CD8-positive, alpha-beta memory T cell (primary cell): ENCODE measurements around the gene SCG5. TPM values are rescaled to one million over a fixed set of nuclear protein-coding genes. Genes with fewer than 3 reads are reported as not detected.

ENCODE experiments used
- CTCF ChIA-PET: fragments of 350-600 bp; sonication (Branson Sonifier 250); formaldehyde crosslinking; loops from one replicate; lab custom pipeline; 2021; ENCODE audit warnings: antibody characterized with exemption; lab: Charles Lee
- POLR2A ChIA-PET: fragments of 350-600 bp; sonication (Branson Sonifier 250); formaldehyde crosslinking; loops from one replicate; lab custom pipeline; 2021; ENCODE audit warnings: antibody characterized with exemption; lab: Charles Lee
- DNase-seq, 5 donors: peaks; one replicate each; pipeline versions ENCODE4 v3.0.0 to v3.0.0-alpha.2; 2020 to 2022; ENCODE audit warnings: mixed read lengths in 1 of 5
- H3K27ac ChIP-seq: one replicate; pipeline ENCODE4 v1.7.0; 2013; ENCODE audit warnings: low read depth, mild to moderate bottlenecking, low read length, moderate library complexity
- H3K27me3 ChIP-seq: 2 replicates; pipeline ENCODE4 v1.7.0; 2013; ENCODE audit warnings: low read length, mild to moderate bottlenecking; ENCODE audit not compliant: insufficient read depth, poor library complexity, severe bottlenecking
- H3K36me3 ChIP-seq: 2 replicates; pipeline ENCODE4 v1.7.0; 2013; ENCODE audit warnings: mild to moderate bottlenecking, low read length, moderate library complexity; ENCODE audit not compliant: insufficient read depth
- H3K4me1 ChIP-seq: 2 replicates; pipeline ENCODE4 v1.7.0; 2013; ENCODE audit warnings: mild to moderate bottlenecking, low read length, moderate library complexity; ENCODE audit not compliant: insufficient read depth
- H3K4me3 ChIP-seq: 2 replicates; pipeline ENCODE4 v1.7.0; 2013; ENCODE audit warnings: mild to moderate bottlenecking, low read length
- H3K9me3 ChIP-seq: 2 replicates; pipeline ENCODE4 v1.7.0; 2013; ENCODE audit warnings: mild to moderate bottlenecking, low read length
- H3K27ac Mint-ChIP-seq, 8 donors: one replicate each; pipeline ENCODE4 v1.8.0; 2020 to 2021; ENCODE audit warnings: mixed read lengths in 8 of 8, mild to moderate bottlenecking in 6 of 8, inconsistent platforms in 3 of 8, moderate library complexity in 3 of 8
- H3K27me3 Mint-ChIP-seq, 2 donors: one replicate each; pipeline ENCODE4 v1.8.0; 2020 to 2021; ENCODE audit warnings: mixed read lengths in 2 of 2, mild to moderate bottlenecking in 1 of 2, moderate library complexity in 1 of 2
- H3K36me3 Mint-ChIP-seq, 3 donors: one replicate each; pipeline ENCODE4 v1.8.0; 2020 to 2021; ENCODE audit warnings: mixed read lengths in 3 of 3, inconsistent platforms in 1 of 3, mild to moderate bottlenecking in 1 of 3
- H3K4me1 Mint-ChIP-seq, 3 donors: one replicate each; pipeline ENCODE4 v1.8.0; 2020 to 2021; ENCODE audit warnings: mixed read lengths in 3 of 3, inconsistent platforms in 1 of 3, mild to moderate bottlenecking in 1 of 3
- H3K4me3 Mint-ChIP-seq, 7 donors: one replicate each; pipeline ENCODE4 v1.8.0; 2020 to 2021; ENCODE audit warnings: mixed read lengths in 7 of 7, mild to moderate bottlenecking in 6 of 7, moderate library complexity in 4 of 7, inconsistent platforms in 2 of 7
- H3K9me3 Mint-ChIP-seq, 5 donors: one replicate each; pipeline ENCODE4 v1.8.0; 2020 to 2022; ENCODE audit warnings: mixed read lengths in 5 of 5, mild to moderate bottlenecking in 3 of 5, moderate library complexity in 2 of 5, inconsistent platforms in 1 of 5
- polyA plus RNA-seq: library from polyadenylated mRNA; unstranded; fragments of 300-500 nt; fragmentation: Illumina TruSeq; gene quantifications from one replicate; pipeline ENCODE4 v1.2.3, GENCODE V29; 2021
- total RNA-seq, 2 experiments: library from RNA; stranded (reverse); gene quantifications; one replicate each; pipeline ENCODE4 v1.2.3, GENCODE V29; 2021

SCG5 gene
- total and polyA plus RNA-seq, 3 experiments from 2014 or later, result 0.24 to 0.28 TPM; not detected in 1

DNA sequence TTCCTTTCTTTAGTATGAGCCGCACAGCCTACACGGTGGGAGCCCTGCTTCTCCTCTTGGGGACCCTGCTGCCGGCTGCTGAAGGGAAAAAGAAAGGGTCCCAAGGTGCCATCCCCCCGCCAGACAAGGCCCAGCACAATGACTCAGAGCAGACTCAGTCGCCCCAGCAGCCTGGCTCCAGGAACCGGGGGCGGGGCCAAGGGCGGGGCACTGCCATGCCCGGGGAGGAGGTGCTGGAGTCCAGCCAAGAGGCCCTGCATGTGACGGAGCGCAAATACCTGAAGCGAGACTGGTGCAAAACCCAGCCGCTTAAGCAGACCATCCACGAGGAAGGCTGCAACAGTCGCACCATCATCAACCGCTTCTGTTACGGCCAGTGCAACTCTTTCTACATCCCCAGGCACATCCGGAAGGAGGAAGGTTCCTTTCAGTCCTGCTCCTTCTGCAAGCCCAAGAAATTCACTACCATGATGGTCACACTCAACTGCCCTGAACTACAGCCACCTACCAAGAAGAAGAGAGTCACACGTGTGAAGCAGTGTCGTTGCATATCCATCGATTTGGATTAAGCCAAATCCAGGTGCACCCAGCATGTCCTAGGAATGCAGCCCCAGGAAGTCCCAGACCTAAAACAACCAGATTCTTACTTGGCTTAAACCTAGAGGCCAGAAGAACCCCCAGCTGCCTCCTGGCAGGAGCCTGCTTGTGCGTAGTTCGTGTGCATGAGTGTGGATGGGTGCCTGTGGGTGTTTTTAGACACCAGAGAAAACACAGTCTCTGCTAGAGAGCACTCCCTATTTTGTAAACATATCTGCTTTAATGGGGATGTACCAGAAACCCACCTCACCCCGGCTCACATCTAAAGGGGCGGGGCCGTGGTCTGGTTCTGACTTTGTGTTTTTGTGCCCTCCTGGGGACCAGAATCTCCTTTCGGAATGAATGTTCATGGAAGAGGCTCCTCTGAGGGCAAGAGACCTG lies 89.5 kb downstream of the SCG5 start:
- POLR2A ChIA-PET, result no interaction called here
- H3K9me3 ChIP-seq, result no peaks in the 10 kb centered on the region
- H3K4me3 ChIP-seq, result no peak overlapping the region
- CTCF ChIA-PET, result no interaction called here
- H3K27ac ChIP-seq, result no peak overlapping the region
- no peaks in the 10 kb centered on the region for H3K36me3 ChIP-seq
- no peaks in the 10 kb centered on the region for H3K36me3 Mint-ChIP-seq
- no peak for DNase-seq
- peaks cover 14 to 37% of the 10 kb centered on the region in 2 donors for H3K27me3 Mint-ChIP-seq
- H3K27me3 ChIP-seq, result no peaks in the 10 kb centered on the region
- no peak overlapping the region for H3K4me3 Mint-ChIP-seq
- H3K4me1 ChIP-seq, result no peaks in the 10 kb centered on the region
- H3K27ac Mint-ChIP-seq, result no peak overlapping the region
- H3K4me1 Mint-ChIP-seq, result no peaks in the 10 kb centered on the region
- peaks cover 0 to 9% (median 2%) of the 10 kb centered on the region in 5 donors for H3K9me3 Mint-ChIP-seq

DNA sequence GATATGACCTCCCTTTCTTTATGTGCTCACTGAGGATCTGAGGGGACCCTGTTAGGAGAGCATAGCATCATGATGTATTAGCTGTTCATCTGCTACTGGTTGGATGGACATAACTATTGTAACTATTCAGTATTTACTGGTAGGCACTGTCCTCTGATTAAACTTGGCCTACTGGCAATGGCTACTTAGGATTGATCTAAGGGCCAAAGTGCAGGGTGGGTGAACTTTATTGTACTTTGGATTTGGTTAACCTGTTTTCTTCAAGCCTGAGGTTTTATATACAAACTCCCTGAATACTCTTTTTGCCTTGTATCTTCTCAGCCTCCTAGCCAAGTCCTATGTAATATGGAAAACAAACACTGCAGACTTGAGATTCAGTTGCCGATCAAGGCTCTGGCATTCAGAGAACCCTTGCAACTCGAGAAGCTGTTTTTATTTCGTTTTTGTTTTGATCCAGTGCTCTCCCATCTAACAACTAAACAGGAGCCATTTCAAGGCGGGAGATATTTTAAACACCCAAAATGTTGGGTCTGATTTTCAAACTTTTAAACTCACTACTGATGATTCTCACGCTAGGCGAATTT lies 91.2 kb downstream of the SCG5 start:
- H3K9me3 Mint-ChIP-seq, result peaks cover 0 to 6% (median 2%) of the 10 kb centered on the region in 5 donors
- no peaks in the 10 kb centered on the region for H3K4me1 Mint-ChIP-seq
- H3K27me3 Mint-ChIP-seq, result peaks cover 10 to 32% of the 10 kb centered on the region in 2 donors

DNA sequence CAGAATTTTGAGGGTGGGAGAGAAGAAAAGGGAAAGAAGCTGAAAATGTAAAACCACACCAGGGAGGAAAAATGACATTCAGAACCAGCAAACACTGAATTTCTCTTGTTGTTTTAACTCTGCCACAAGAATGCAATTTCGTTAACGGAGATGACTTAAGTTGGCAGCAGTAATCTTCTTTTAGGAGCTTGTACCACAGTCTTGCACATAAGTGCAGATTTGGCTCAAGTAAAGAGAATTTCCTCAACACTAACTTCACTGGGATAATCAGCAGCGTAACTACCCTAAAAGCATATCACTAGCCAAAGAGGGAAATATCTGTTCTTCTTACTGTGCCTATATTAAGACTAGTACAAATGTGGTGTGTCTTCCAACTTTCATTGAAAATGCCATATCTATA lies 91.8 kb downstream of the SCG5 start:
- no peaks in the 10 kb centered on the region for H3K36me3 Mint-ChIP-seq
- no peak overlapping the region for H3K4me3 ChIP-seq
- H3K27ac Mint-ChIP-seq, result no peak overlapping the region
- no peaks in the 10 kb centered on the region for H3K4me1 ChIP-seq
- H3K4me1 Mint-ChIP-seq, result no peaks in the 10 kb centered on the region
- H3K27ac ChIP-seq, result no peak overlapping the region
- no peak overlapping the region for H3K4me3 Mint-ChIP-seq
- H3K9me3 ChIP-seq, result no peaks in the 10 kb centered on the region
- H3K27me3 Mint-ChIP-seq, result peaks cover 10 to 32% of the 10 kb centered on the region in 2 donors
- no peak for DNase-seq
- H3K9me3 Mint-ChIP-seq, result peaks cover 0 to 6% (median 2%) of the 10 kb centered on the region in 5 donors
- H3K27me3 ChIP-seq, result no peaks in the 10 kb centered on the region
- no peaks in the 10 kb centered on the region for H3K36me3 ChIP-seq
- ChIA-PET CTCF (no interaction called here), POLR2A (no interaction called here)

More for the DNA sequence above, 91.2 kb downstream of the SCG5 start:
- Histone ChIP-seq H3K4me1 (no peaks in the 10 kb centered on the region), H3K27ac (no peak overlapping the region), H3K9me3 (no peaks in the 10 kb centered on the region), H3K36me3 (no peaks in the 10 kb centered on the region), H3K27me3 (no peaks in the 10 kb centered on the region), H3K4me3 (no peak overlapping the region)
- DNase-seq, result no peak
- Mint-ChIP-seq H3K4me3 (no peak overlapping the region), H3K27ac (no peak overlapping the region), H3K36me3 (no peaks in the 10 kb centered on the region)
- ChIA-PET CTCF (no interaction called here), POLR2A (no interaction called here)

DNA sequence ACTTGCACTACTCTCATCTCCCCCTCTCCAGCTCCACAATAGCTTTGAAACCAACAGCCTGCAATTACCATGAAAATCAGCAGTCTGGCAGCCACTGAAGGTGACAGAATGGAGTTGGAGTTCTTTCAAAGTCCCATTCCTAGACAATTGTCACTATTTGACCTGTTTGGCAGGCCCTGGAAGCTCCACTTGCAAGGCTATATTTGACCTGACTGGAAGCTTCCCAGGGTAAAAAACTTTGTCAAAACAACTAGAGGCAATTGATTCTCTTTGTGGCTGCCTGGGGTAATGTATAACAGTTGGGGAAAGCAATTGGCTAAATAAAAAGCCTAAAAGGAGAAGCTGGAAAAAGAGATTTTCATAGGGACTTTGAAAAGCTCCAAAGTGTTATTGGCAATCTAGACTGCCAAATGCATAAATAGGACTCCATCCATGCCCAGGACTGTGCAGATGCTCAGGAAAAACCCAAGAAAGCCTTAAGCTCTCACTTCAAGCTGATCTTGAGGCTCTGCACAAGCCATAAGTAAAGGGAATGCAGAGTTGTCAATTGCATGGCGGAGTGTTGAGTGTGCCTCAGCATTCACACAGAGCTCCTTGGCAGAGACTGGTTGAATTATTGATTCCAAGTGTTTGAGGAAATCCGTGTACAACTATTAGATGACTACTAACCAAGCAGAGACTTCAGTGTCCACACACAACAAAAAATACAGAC lies 94.6 kb downstream of the SCG5 start:
- H3K27ac ChIP-seq, result no peak overlapping the region
- H3K36me3 Mint-ChIP-seq, result no peaks in the 10 kb centered on the region
- H3K4me3 Mint-ChIP-seq, result no peak overlapping the region
- H3K27ac Mint-ChIP-seq, result no peak overlapping the region
- H3K4me1 ChIP-seq, result no peaks in the 10 kb centered on the region
- POLR2A ChIA-PET, result no interaction called here
- no peaks in the 10 kb centered on the region for H3K27me3 ChIP-seq
- peaks cover 0 to 14% of the 10 kb centered on the region in 2 donors for H3K27me3 Mint-ChIP-seq
- H3K9me3 ChIP-seq, result no peaks in the 10 kb centered on the region
- no peaks in the 10 kb centered on the region for H3K4me1 Mint-ChIP-seq
- H3K9me3 Mint-ChIP-seq, result peaks cover 0 to 17% (median 2%) of the 10 kb centered on the region in 5 donors
- CTCF ChIA-PET, result interaction anchor here (0.7 to 1.4 kb wide), 2 partner anchors 12 to 200 kb away, joined by 3 read pairs; no protein-coding TSS in a partner anchor
- H3K36me3 ChIP-seq, result no peaks in the 10 kb centered on the region
- no peak overlapping the region for H3K4me3 ChIP-seq
- DNase-seq, result no peak

DNA sequence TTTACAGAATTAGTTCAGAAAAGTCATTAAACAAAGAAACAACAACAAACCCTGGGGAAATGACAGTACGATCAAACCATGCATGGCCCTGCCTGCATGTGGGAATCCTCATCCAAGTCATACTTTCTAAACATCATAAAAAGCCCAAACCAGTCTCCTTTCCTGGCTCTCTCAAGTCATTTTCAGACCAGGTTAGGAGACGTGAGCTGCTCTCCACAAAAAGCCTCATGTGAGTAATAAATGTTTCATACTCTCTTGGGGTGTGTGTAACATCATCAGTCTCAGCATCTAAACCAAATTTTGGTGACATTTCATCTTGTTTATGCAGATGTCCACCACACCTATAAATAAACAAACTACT lies 95.2 kb downstream of the SCG5 start:
- H3K4me3 Mint-ChIP-seq, result no peak overlapping the region
- Histone ChIP-seq H3K4me1 (no peaks in the 10 kb centered on the region), H3K36me3 (no peaks in the 10 kb centered on the region), H3K27me3 (no peaks in the 10 kb centered on the region), H3K27ac (no peak overlapping the region), H3K4me3 (no peak overlapping the region), H3K9me3 (no peaks in the 10 kb centered on the region)
- H3K9me3 Mint-ChIP-seq, result peaks cover 0 to 17% (median 2%) of the 10 kb centered on the region in 5 donors
- H3K27me3 Mint-ChIP-seq, result peaks cover 0 to 14% of the 10 kb centered on the region in 2 donors
- no peak for DNase-seq
- ChIA-PET CTCF (interaction anchor here (1.4 kb wide), 1 partner anchor 12 kb away, joined by 3 read pairs; no protein-coding TSS in a partner anchor), POLR2A (no interaction called here)
- H3K36me3 Mint-ChIP-seq, result no peaks in the 10 kb centered on the region
- no peaks in the 10 kb centered on the region for H3K4me1 Mint-ChIP-seq
- H3K27ac Mint-ChIP-seq, result no peak overlapping the region

DNA sequence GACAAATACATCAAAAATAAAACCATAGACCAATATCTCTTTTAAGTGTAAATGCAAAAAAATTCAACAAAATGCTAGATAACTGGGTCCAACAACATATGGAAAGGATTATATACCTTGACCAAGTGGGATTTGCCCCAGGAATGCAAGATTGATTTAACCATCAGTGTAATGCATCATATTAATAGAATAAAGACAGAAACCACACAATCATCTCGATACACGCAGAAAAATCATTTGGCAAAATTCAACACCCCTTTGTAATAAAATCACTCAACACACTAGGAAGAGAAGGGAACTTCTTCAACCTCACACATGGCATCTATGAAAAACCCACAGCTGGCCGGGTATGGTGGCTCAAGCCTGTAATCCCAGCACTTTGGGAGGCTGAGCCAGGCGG lies 95.8 kb downstream of the SCG5 start:
- CTCF ChIA-PET, result no interaction called here

DNA sequence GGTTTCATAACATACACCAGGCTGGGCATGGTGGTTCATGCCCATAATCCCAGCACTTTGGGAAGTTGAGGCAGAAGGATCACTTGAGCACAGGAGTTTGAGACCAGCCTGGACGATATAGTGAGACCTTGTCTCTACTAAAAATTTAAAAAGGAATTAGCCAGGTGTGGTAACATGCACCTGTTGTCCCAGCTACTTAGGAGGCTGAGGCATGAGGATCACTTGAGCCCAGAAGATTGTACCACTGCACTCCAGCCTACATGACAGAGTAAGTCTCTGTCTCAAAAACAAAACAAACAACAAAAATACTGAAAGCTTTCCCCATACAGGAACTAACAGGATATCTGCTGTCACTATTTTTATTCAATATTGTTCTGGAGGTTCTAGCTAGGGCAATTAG lies 97.2 kb downstream of the SCG5 start:
- Mint-ChIP-seq H3K4me1 (no peaks in the 10 kb centered on the region), H3K27me3 (peaks cover 1 to 18% of the 10 kb centered on the region in 2 donors), H3K36me3 (no peaks in the 10 kb centered on the region), H3K27ac (no peak overlapping the region), H3K4me3 (no peak overlapping the region), H3K9me3 (peaks cover 0 to 17% (median 2%) of the 10 kb centered on the region in 5 donors)
- H3K4me1 ChIP-seq, result no peaks in the 10 kb centered on the region
- H3K4me3 ChIP-seq, result no peak overlapping the region
- H3K36me3 ChIP-seq, result no peaks in the 10 kb centered on the region
- H3K27ac ChIP-seq, result no peak overlapping the region
- no peak for DNase-seq
- H3K9me3 ChIP-seq, result no peaks in the 10 kb centered on the region
- CTCF ChIA-PET, result no interaction called here
- POLR2A ChIA-PET, result no interaction called here
- no peaks in the 10 kb centered on the region for H3K27me3 ChIP-seq

More for the DNA sequence above, 95.8 kb downstream of the SCG5 start:
- Histone ChIP-seq H3K4me1 (no peaks in the 10 kb centered on the region), H3K27me3 (no peaks in the 10 kb centered on the region), H3K9me3 (no peaks in the 10 kb centered on the region), H3K27ac (no peak overlapping the region), H3K4me3 (no peak overlapping the region), H3K36me3 (no peaks in the 10 kb centered on the region)
- H3K4me3 Mint-ChIP-seq, result no peak overlapping the region
- no peaks in the 10 kb centered on the region for H3K4me1 Mint-ChIP-seq
- H3K27me3 Mint-ChIP-seq, result peaks cover 0 to 15% of the 10 kb centered on the region in 2 donors
- no peak for DNase-seq
- no peaks in the 10 kb centered on the region for H3K36me3 Mint-ChIP-seq
- H3K27ac Mint-ChIP-seq, result no peak overlapping the region
- POLR2A ChIA-PET, result no interaction called here
- H3K9me3 Mint-ChIP-seq, result peaks cover 0 to 17% (median 2%) of the 10 kb centered on the region in 5 donors
